Motor neuron (in vitro differentiated cells): Measurements from ENCODE around the gene CERK. TPM values are rescaled to one million over a fixed set of nuclear protein-coding genes. Genes with fewer than 3 reads are reported as not detected.
A peak's percentile ranks its signal among the peaks of the same experiment; 100 is the strongest.

ENCODE experiments used
- ATAC-seq, 8 experiments: fragments of 200-7000 bp; cut with Tn5 transposase; replicated peaks in 6 of 8; 2 replicates each; pipeline ENCODE4 v1.8.0; 2021; ENCODE audit warnings: mild to moderate bottlenecking in 8 of 8, moderate library complexity in 8 of 8
- H3K27ac ChIP-seq, 2 donors: fragments of 250-450 bp; sonication (Bioruptor Pico); 2 replicates each; pipeline ENCODE4 v1.9.0; 2021; ENCODE audit warnings: antibody characterized with exemption in 2 of 2, mild to moderate bottlenecking in 2 of 2, moderate library complexity in 1 of 2
- H3K4me1 ChIP-seq, 2 donors: fragments of 250-450 bp; sonication (Bioruptor Pico); replicated peaks in 1 of 2; 2 replicates each; pipeline ENCODE4 v1.6.1; 2021; ENCODE audit warnings: antibody characterized with exemption in 2 of 2, mild to moderate bottlenecking in 2 of 2, moderate library complexity in 1 of 2
- H3K4me3 ChIP-seq, 5 donors: fragments of 250-450 bp; sonication (Bioruptor Pico); 2 replicates each; pipeline ENCODE4 v1.9.0; 2021; ENCODE audit warnings: antibody characterized with exemption in 5 of 5, mild to moderate bottlenecking in 5 of 5, moderate library complexity in 4 of 5
- WGBS, 10 experiments: fragments of 450-650 bp; shearing (Covaris generic); methylation state at CpG; one replicate each; pipeline ENCODE4 v1.0.0; 2022; 5-methylcytosine and 5-hydroxymethylcytosine counted together
- in situ Hi-C, 9 experiments: fragments of 400-800 bp; cut with MboI; loops; one replicate each; pipeline ENCODE4 v1.15.0; 2021; ENCODE audit warnings: low sequenced_read_pairs in 9 of 9, low pct_unique_long_range_greater_than_20kb in 2 of 9; ENCODE audit not compliant: unreplicated experiment in 9 of 9
- total RNA-seq, 8 experiments: library from RNA; unstranded; fragments of 300-600 nt; gene quantifications; 2 replicates each; pipeline versions ENCODE4 v1.2.3 to v1.2.4, GENCODE V29; 2022

Gene CERK
- total RNA-seq, 8 experiments from 2014 or later, result 15.7 to 136 (median 58.0) TPM

DNA sequence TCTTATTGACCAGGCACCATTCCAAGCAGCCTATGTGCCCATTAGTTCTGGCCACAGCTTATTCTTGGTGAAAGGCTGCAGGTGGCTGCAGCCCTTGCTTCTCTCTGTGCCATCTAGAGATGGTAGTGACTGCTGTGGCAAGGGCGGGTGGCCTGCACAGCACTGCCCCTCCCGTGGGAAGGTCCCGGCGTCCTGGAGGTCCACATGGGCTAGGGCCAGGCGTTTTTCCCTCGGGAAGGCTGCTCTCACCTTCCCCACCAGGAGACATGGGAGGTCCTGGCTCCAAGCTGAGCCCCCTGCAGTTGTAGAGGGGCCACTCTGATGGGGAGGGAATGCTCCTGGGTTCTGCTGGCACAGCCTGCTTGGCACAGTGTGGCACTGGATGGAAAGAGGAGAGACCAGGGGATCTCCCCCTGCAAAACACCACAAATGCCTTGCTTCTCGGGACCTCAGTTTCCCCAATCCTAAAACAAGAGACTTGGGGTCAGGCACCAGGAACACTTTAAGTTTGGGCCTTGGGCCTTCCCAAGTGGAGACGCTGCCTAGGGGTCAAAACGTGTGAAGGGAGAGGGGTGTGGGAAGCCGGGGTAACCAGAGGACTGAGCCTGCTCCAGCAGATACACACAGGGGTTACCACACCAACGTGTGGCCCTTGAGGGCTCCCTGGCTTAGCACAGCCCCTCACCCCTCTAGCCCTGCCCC is 14.4 kb upstream of the CERK start:
- ATAC-seq, result no peak
- in situ Hi-C loops, result no loop called here
- WGBS, 10 experiments, result 66 to 100% (median 83%) methylated on average over 1 to 5 of the region's 11 CpGs; no CpG with 5 or more reads in 5 of the 10 experiments
- Histone ChIP-seq H3K4me1 (no peaks in the 10 kb centered on the region), H3K4me3 (no peak overlapping the region), H3K27ac (no peak overlapping the region)

DNA sequence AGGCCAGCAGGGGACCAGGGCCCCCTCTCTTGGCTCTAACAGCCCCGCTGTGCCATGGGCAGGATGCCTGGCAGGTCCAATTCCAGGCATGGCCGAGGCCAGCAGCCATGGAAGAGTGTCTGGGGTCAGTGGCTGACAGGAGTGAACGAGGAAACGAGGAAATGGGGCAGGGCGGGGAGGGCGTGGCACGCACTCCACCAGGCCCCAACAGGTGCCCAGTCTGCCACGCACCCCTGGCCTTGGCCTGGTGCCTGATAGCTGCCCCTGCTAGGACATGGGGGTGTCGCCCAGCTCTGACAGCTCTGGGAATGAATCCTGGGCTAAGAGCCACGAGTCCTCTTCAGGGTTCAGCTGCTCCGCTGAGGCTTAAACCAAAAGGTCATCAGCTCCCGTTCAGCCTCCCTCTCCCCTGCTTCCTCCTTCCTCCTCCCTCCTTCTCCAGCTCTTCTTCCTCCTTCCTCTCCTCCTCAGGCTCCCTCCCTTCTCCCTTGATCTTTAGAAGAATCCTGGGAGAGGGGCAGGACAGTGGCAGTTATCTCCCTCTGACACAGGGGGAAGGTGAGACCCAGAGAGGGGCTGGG is 12.9 kb upstream of the CERK start:
- 0 to 100% (median 59%) methylated on average over 1 to 6 of the region's 12 CpGs; no CpG with 5 or more reads in 5 of the 10 experiments for WGBS, 10 experiments
- no peak overlapping the region for H3K27ac ChIP-seq
- ATAC-seq, result no peak
- in situ Hi-C loops, result no loop called here
- no peaks in the 10 kb centered on the region for H3K4me1 ChIP-seq
- no peak overlapping the region for H3K4me3 ChIP-seq

DNA sequence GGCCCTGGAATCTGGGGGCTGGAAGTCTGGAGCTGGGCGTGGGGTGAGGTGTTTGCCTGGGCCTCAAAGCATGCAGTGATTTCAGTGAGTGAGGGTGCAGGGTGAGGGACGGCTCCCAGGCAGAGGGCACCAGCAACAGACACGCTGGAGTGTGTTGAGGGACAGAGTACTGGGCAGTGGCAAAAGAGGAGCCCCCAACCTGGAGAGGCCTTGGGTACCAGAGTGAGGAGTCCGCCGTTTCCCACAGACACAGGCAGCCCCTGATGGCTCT is 12.4 kb upstream of the CERK start:
- in situ Hi-C loops, result no loop called here
- 40 to 96% (median 83%) methylated on average over 1 to 3 of the region's 5 CpGs; no CpG with 5 or more reads in 5 of the 10 experiments for WGBS, 10 experiments
- ATAC-seq, result no peak
- H3K4me3 ChIP-seq, result no peak overlapping the region
- no peak overlapping the region for H3K27ac ChIP-seq
- no peaks in the 10 kb centered on the region for H3K4me1 ChIP-seq

DNA sequence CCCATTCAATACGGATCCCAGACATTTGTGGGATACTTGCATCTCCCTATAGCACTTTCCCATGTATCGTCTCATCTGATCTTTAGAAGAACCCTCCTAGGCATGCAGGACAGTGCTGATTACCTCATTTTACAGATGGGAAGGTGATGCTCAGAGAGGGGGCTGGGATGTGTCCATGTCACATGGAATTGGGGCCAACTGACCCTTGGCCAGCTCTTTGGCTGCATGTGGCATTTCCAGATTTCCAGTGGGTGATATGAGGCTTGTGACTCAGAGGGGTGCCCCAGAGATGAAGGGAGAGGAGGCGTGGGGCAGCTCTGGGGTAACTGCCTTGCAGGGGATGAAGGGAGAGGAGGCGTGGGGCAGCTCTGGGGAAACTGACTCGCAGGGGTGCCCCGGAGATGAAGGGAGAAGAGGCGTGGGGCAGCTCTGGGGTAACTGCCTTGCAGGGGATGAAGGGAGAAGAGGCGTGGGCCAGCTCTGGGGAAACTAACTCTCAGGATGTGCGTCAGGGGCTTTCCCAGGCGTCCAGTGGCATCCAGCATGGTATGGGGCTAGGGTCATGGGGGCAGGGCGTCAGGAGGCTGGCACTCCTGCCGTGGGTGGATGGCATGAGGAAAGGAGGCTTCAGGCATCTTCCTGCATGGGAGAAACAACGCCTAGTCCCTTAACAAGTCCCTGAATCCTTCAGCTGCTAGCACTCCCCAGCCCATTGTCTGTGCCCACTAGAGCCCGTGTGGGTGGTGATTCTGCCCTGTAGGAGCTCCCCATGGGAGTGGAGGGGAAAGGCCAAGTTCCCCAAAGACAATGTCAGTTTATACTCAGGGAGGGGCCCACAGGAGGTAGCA is 11.9 kb upstream of the CERK start:
- WGBS, 10 experiments, result 20 to 57% (median 48%) methylated on average over 1 to 4 of the region's 14 CpGs; no CpG with 5 or more reads in 6 of the 10 experiments
- Histone ChIP-seq H3K4me1 (no peaks in the 10 kb centered on the region), H3K4me3 (no peak overlapping the region), H3K27ac (no peak overlapping the region)
- in situ Hi-C loops, result loop anchor here in 1 of 9 experiments (25.0 kb wide), 1 partner anchor 188 kb away; no protein-coding TSS in a partner anchor
- no peak for ATAC-seq

DNA sequence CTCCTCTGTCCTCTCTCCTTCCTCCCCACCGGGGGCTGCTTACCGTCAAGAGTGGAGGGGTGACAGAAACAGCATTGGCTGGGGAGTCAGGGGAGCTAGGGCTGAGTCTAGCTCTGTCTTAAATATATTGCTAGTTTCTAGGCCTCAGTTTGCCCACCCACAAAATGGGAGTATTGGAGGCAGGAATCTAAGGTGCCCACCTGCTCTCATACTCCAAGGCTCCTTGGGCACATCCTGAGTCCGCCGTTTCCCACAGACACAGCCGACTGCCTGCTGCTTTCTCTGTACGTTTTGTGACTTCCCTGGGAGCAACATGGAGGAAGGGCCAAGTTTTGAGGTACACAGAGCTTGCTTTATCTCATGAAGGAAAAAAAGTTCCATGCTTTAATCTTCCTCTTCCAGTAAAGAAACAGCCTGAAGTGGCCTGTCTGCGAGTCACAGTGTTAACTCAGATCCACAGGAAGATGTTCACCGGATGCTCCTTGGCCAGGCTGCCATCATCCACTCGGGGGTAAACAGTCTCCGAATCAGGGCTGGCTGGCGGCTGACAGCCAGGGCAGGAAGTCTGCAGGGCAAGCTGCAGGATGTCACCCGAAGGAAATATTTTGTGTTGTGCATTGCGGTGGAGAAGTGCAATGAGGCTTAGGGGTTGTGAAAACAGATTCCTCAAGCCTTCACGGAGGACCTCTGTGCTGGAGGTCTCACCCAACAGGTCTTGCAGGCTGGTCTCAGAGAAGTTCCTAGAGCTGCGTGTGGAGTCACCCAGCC is 11.0 kb upstream of the CERK start:
- H3K27ac ChIP-seq, result no peak overlapping the region
- in situ Hi-C loops, result loop anchor here in 1 of 9 experiments (25.0 kb wide), 1 partner anchor 187 kb away; no protein-coding TSS in a partner anchor
- no peak overlapping the region for H3K4me3 ChIP-seq
- WGBS, 10 experiments, result 0 to 87% (median 59%) methylated on average over 2 to 13 of the region's 15 CpGs; no CpG with 5 or more reads in 2 of the 10 experiments
- ATAC-seq, result peak in 1 of 8 experiments; percentile 20
- H3K4me1 ChIP-seq, result no peaks in the 10 kb centered on the region

DNA sequence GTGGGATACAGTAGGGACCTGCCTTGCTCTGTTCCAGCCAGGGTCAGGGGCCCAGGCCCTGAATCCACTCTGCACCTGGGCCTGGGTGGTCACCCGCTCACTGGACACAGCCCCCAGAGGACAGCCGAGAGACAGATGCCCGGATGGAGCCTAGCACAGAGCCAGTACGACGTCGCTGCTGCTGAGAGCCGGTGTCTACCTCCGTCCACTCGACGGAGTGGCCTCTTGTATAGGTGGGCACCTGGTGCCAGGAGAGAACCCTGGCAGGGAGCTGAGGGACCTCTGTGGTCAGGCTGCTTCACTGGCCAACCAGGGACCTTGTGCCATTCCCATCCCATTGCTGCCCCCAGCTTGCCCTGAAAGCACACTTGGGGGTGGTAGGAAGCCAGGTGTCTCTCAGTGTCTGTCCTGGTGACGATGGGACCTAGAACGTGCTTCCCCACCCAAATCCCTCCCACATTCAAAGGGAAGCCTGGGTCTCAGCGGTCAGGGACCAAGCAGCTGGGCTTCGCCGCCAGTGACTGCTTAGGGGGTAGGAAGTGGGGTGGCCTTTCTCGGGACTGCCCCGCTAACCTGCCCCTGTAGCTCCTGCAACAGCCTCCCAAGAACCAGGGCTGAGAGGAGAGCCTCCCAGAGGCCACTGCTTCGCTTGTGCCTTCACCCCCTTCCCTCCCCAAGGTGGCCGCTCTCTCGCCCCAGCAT is 10.3 kb upstream of the CERK start:
- 80 to 96% (median 89%) methylated on average over 2 to 9 of the region's 20 CpGs; no CpG with 5 or more reads in 6 of the 10 experiments for WGBS, 10 experiments
- no peak overlapping the region for H3K27ac ChIP-seq
- in situ Hi-C loops, result loop anchor here in 1 of 9 experiments (25.0 kb wide), 1 partner anchor 186 kb away; no protein-coding TSS in a partner anchor
- H3K4me1 ChIP-seq, result no peaks in the 10 kb centered on the region
- no peak overlapping the region for H3K4me3 ChIP-seq
- ATAC-seq, result no peak

DNA sequence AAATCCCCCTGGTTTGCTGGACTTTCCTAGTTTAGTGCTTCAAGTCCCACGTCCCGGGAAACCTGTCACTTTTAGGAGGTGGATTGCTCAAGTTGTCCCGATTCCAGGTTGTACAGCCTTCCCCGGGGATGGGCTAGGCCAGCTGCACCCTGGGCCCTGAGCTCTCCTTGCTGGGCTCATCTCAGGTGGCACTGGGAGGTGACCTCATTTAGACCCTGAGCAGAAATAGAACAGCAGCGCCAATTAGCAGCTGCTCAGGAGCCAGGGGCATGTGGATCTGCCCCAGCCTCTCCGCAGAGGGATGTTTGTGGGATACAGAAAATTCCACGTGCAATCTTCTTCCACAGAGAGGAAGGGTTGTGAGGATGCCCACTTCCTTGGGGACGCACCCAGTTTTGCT is 9.6 kb upstream of the CERK start:
- no peaks in the 10 kb centered on the region for H3K4me1 ChIP-seq
- H3K27ac ChIP-seq, result no peak overlapping the region
- no peak overlapping the region for H3K4me3 ChIP-seq
- ATAC-seq, result no peak
- in situ Hi-C loops, result loop anchor here in 1 of 9 experiments (25.0 kb wide), 1 partner anchor 185 kb away; no protein-coding TSS in a partner anchor
- 0 to 78% (median 58%) methylated on average over 1 to 4 of the region's 8 CpGs; no CpG with 5 or more reads in 1 of the 10 experiments for WGBS, 10 experiments

GRCh38 chr22:46746620-46747019 is 8.6 kb upstream of the CERK start:
- no peak overlapping the region for H3K27ac ChIP-seq
- in situ Hi-C loops, result loop anchor here in 1 of 9 experiments (25.0 kb wide), 1 partner anchor 184 kb away; no protein-coding TSS in a partner anchor
- 48 to 80% (median 63%) methylated on average over 1 to 8 of the region's 11 CpGs; no CpG with 5 or more reads in 4 of the 10 experiments for WGBS, 10 experiments
- no peaks in the 10 kb centered on the region for H3K4me1 ChIP-seq
- H3K4me3 ChIP-seq, result no peak overlapping the region
- ATAC-seq, result no peak

- H3K4me3 ChIP-seq, result no peak overlapping the region
- in situ Hi-C loops, result loop anchor here in 1 of 9 experiments (25.0 kb wide), 1 partner anchor 184 kb away; no protein-coding TSS in a partner anchor
- H3K27ac ChIP-seq, result no peak overlapping the region
- no peak for ATAC-seq
- WGBS, 10 experiments, result 0 to 100% (median 51%) methylated on average over 1 to 5 of the region's 5 CpGs; no CpG with 5 or more reads in 2 of the 10 experiments
- no peaks in the 10 kb centered on the region for H3K4me1 ChIP-seq
Measured at GRCh38 chr22:46746192-46746591, 8.1 kb upstream of the CERK start.

DNA sequence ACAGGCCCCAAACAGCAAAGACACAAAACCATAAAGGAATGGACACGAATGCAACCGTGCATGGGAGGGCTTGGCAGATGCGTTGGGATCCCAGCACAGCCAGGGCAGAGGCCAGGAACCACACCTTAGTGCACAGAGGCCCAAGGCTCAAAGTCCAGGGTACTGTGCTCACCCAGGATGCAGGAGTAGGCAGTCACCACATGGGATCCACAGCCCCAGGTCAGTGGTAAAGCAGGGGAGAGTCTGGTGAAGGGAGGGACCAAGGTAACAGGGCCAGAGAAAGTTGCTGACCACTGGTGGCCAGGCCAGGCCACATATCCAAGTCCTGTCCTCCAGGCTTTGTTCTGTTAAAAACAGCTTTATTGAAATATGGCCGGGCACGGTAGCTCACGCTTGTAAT is 6.5 kb upstream of the CERK start:
- WGBS, 10 experiments, result 55 to 100% (median 92%) methylated on average over 2 to 6 of the region's 6 CpGs; no CpG with 5 or more reads in 5 of the 10 experiments
- no peak overlapping the region for H3K4me3 ChIP-seq
- peaks cover 2 to 5% of the 10 kb centered on the region in 2 donors for H3K4me1 ChIP-seq
- H3K27ac ChIP-seq, result no peak overlapping the region
- in situ Hi-C loops, result loop anchor here in 1 of 9 experiments (25.0 kb wide), 1 partner anchor 182 kb away; no protein-coding TSS in a partner anchor
- ATAC-seq, result no peak

GRCh38 chr22:46742576-46743221 is 4.6 kb upstream of the CERK start:
- in situ Hi-C loops, result loop anchor here in 1 of 9 experiments (25.0 kb wide), 1 partner anchor 180 kb away; no protein-coding TSS in a partner anchor
- Histone ChIP-seq H3K4me3 (no peak overlapping the region), H3K27ac (no peak overlapping the region), H3K4me1 (peaks cover 11 to 14% of the 10 kb centered on the region in 2 donors)
- ATAC-seq, result no peak
- WGBS, 10 experiments, result 40 to 100% (median 85%) methylated on average over 1 to 4 of the region's 6 CpGs; no CpG with 5 or more reads in 2 of the 10 experiments
